Ishikawa (cell line): Measurements from ENCODE around the gene INO80.

Experiments used
- CEBPB ChIP-seq: IDR thresholded peaks from 2 replicates; pipeline ENCODE4 v1.6.1; 2012
- CREB1 ChIP-seq: IDR thresholded peaks from 2 replicates; pipeline ENCODE4 v1.6.1; 2012; ENCODE audit warnings: low read depth
- EGR1 ChIP-seq: IDR thresholded peaks from 2 replicates; pipeline ENCODE4 v1.6.1; 2012
- EP300 ChIP-seq: IDR thresholded peaks from 2 replicates; pipeline ENCODE4 v1.6.1; 2012; ENCODE audit warnings: borderline replicate concordance
- FOXM1 ChIP-seq: IDR thresholded peaks from 2 replicates; pipeline ENCODE4 v1.6.1; 2012; ENCODE audit warnings: low read depth, borderline replicate concordance
- MAX ChIP-seq: IDR thresholded peaks from 2 replicates; pipeline ENCODE4 v1.6.1; 2012
- NFIC ChIP-seq: IDR thresholded peaks from 2 replicates; pipeline ENCODE4 v1.6.1; 2012
- RAD21 ChIP-seq: IDR thresholded peaks from 2 replicates; pipeline ENCODE4 v1.6.1; 2012; ENCODE audit warnings: low read depth
- REST ChIP-seq: IDR thresholded peaks from 2 replicates; pipeline ENCODE4 v1.6.1; 2012; ENCODE audit warnings: low read depth, mild to moderate bottlenecking
- TAF1 ChIP-seq: IDR thresholded peaks from 2 replicates; pipeline ENCODE4 v1.6.1; 2012; ENCODE audit warnings: low read depth, mild to moderate bottlenecking
- TCF12 ChIP-seq: IDR thresholded peaks from 2 replicates; pipeline ENCODE4 v1.6.1; 2012; ENCODE audit warnings: low read depth
- TEAD4 ChIP-seq: IDR thresholded peaks from 2 replicates; pipeline ENCODE4 v1.6.1; 2012
- USF1 ChIP-seq: IDR thresholded peaks from 2 replicates; pipeline ENCODE4 v1.6.1; 2012
- YY1 ChIP-seq: IDR thresholded peaks from 2 replicates; pipeline ENCODE4 v1.6.1; 2012; ENCODE audit warnings: low read depth
- ZBTB7A ChIP-seq: IDR thresholded peaks from 2 replicates; pipeline ENCODE4 v1.6.1; 2012; ENCODE audit warnings: low read depth

INO80 gene

GRCh38 chr15:41056810-41057209, 59.3 kb downstream of the INO80 start:
- TF ChIP-seq TAF1 = no peak
- no peak for TF ChIP-seq EGR1
- no peak for TF ChIP-seq TCF12
- no peak for TF ChIP-seq RAD21
- TF ChIP-seq NFIC = no peak
- no peak for TF ChIP-seq TEAD4
- TF ChIP-seq EP300 = no peak
- no peak for TF ChIP-seq CREB1
- TF ChIP-seq YY1 = no peak
- no peak for TF ChIP-seq ZBTB7A
- TF ChIP-seq MAX = no peak
- no peak for TF ChIP-seq USF1
- no peak for TF ChIP-seq FOXM1
- no peak for TF ChIP-seq CEBPB
- no peak for TF ChIP-seq REST

GRCh38 chr15:41055706-41056105, 60.4 kb downstream of the INO80 start:
- TF ChIP-seq TAF1 (no peak), RAD21 (no peak), EP300 (no peak)

- no peak for TF ChIP-seq TCF12
- TF ChIP-seq NFIC = no peak
- TF ChIP-seq ZBTB7A = no peak
- no peak for TF ChIP-seq RAD21
- no peak for TF ChIP-seq EP300
- no peak for TF ChIP-seq YY1
- no peak for TF ChIP-seq REST
- TF ChIP-seq USF1 = no peak
- no peak for TF ChIP-seq TEAD4
- TF ChIP-seq CREB1 = no peak
These were observed 64.9 kb downstream of the INO80 start for GRCh38 chr15:41051139-41051538.

- TF ChIP-seq CREB1 (no peak), TAF1 (no peak), RAD21 (no peak), REST (no peak), TEAD4 (no peak), NFIC (no peak), FOXM1 (no peak), CEBPB (no peak), EP300 (no peak), MAX (no peak), TCF12 (no peak), ZBTB7A (no peak), EGR1 (no peak), USF1 (no peak), YY1 (no peak)
These were observed 67.2 kb downstream of the INO80 start for GRCh38 chr15:41048852-41049251.

- TF ChIP-seq CEBPB (no peak), TAF1 (no peak), EGR1 (no peak), YY1 (no peak), TEAD4 (no peak), MAX (no peak), REST (no peak), ZBTB7A (no peak), EP300 (no peak), NFIC (no peak), CREB1 (no peak), USF1 (no peak), TCF12 (no peak), RAD21 (no peak), FOXM1 (no peak)
These were observed 67.7 kb downstream of the INO80 start for GRCh38 chr15:41048397-41048796.
